ENCODE measurements around the gene ESRRG.

ESRRG gene

GRCh38 chr1:216606047-216606637 lies 117.1 kb downstream of the ESRRG start:
- no peaks in the 10 kb centered on the region for H3K4me1 Mint-ChIP-seq (ENCODE audit: low read depth in 2 of 2)
- H3K36me3 Mint-ChIP-seq (ENCODE audit: insufficient read depth), result no peaks in the 10 kb centered on the region
- peaks cover 0 to 9% of the 10 kb centered on the region in 2 donors for H3K9me3 Mint-ChIP-seq
- ATAC-seq (replicated peaks), result no peak
- no peaks in the 10 kb centered on the region for H3K27me3 Mint-ChIP-seq
- H3K27ac Mint-ChIP-seq, result no peak overlapping the region
- no peak overlapping the region for H3K4me3 Mint-ChIP-seq
- no peak for DNase-seq

GRCh38 chr1:216604771-216605170 lies 118.5 kb downstream of the ESRRG start:
- no peaks in the 10 kb centered on the region for H3K27me3 Mint-ChIP-seq
- H3K9me3 Mint-ChIP-seq, result peaks cover 0 to 11% of the 10 kb centered on the region in 2 donors

GRCh38 chr1:216600730-216601609 lies 122.3 kb downstream of the ESRRG start:
- Mint-ChIP-seq H3K27me3 (no peaks in the 10 kb centered on the region), H3K4me3 (no peak overlapping the region), H3K4me1 (ENCODE audit: low read depth in 2 of 2) (no peaks in the 10 kb centered on the region), H3K9me3 (peaks cover 0 to 10% of the 10 kb centered on the region in 2 donors), H3K27ac (no peak overlapping the region), H3K36me3 (ENCODE audit: insufficient read depth) (no peaks in the 10 kb centered on the region)
- ATAC-seq (replicated peaks) (no peak), DNase-seq (no peak)

More at GRCh38 chr1:216604771-216605170, 118.5 kb downstream of the ESRRG start:
- ATAC-seq (replicated peaks), result no peak
- Mint-ChIP-seq H3K27ac (no peak overlapping the region), H3K4me1 (ENCODE audit: low read depth in 2 of 2) (no peaks in the 10 kb centered on the region), H3K4me3 (no peak overlapping the region), H3K36me3 (ENCODE audit: insufficient read depth) (no peaks in the 10 kb centered on the region)
- DNase-seq, result no peak

- H3K9me3 Mint-ChIP-seq, result peaks cover 0 to 10% of the 10 kb centered on the region in 2 donors
- no peaks in the 10 kb centered on the region for H3K36me3 Mint-ChIP-seq (ENCODE audit: insufficient read depth)
- H3K27me3 Mint-ChIP-seq, result no peaks in the 10 kb centered on the region
- no peaks in the 10 kb centered on the region for H3K4me1 Mint-ChIP-seq (ENCODE audit: low read depth in 2 of 2)
- H3K27ac Mint-ChIP-seq, result no peak overlapping the region
- DNase-seq (no peak), ATAC-seq (replicated peaks) (no peak)
- H3K4me3 Mint-ChIP-seq, result no peak overlapping the region
Observed at GRCh38 chr1:216599851-216600250, 123.4 kb downstream of the ESRRG start.

GRCh38 chr1:216598448-216598847 lies 124.8 kb downstream of the ESRRG start:
- DNase-seq (no peak), ATAC-seq (replicated peaks) (no peak)
- H3K27ac Mint-ChIP-seq, result no peak overlapping the region
- no peak overlapping the region for H3K4me3 Mint-ChIP-seq
- H3K9me3 Mint-ChIP-seq, result peaks cover 0 to 5% of the 10 kb centered on the region in 2 donors
- no peaks in the 10 kb centered on the region for H3K27me3 Mint-ChIP-seq
- H3K4me1 Mint-ChIP-seq (ENCODE audit: low read depth in 2 of 2), result no peaks in the 10 kb centered on the region
- H3K36me3 Mint-ChIP-seq (ENCODE audit: insufficient read depth), result no peaks in the 10 kb centered on the region

GRCh38 chr1:216596281-216596862 lies 126.9 kb downstream of the ESRRG start:
- DNase-seq, result no peak
- H3K4me3 Mint-ChIP-seq, result no peak overlapping the region

GRCh38 chr1:216587715-216588114 lies 135.5 kb downstream of the ESRRG start:
- Mint-ChIP-seq H3K36me3 (ENCODE audit: insufficient read depth) (no peaks in the 10 kb centered on the region), H3K27me3 (no peaks in the 10 kb centered on the region), H3K27ac (no peak overlapping the region), H3K4me1 (ENCODE audit: low read depth in 2 of 2) (no peaks in the 10 kb centered on the region), H3K9me3 (peaks cover 0 to 3% of the 10 kb centered on the region in 2 donors), H3K4me3 (no peak overlapping the region)
- ATAC-seq (replicated peaks) (no peak), DNase-seq (no peak)

More at GRCh38 chr1:216596281-216596862, 126.9 kb downstream of the ESRRG start:
- Mint-ChIP-seq H3K36me3 (ENCODE audit: insufficient read depth) (no peaks in the 10 kb centered on the region), H3K27ac (no peak overlapping the region), H3K9me3 (peaks cover 0 to 3% of the 10 kb centered on the region in 2 donors), H3K27me3 (no peaks in the 10 kb centered on the region), H3K4me1 (ENCODE audit: low read depth in 2 of 2) (no peaks in the 10 kb centered on the region)
- no peak for ATAC-seq (replicated peaks)

GRCh38 chr1:216582151-216582550 lies 141.1 kb downstream of the ESRRG start:
- Mint-ChIP-seq H3K4me1 (ENCODE audit: low read depth in 2 of 2) (no peaks in the 10 kb centered on the region), H3K36me3 (ENCODE audit: insufficient read depth) (no peaks in the 10 kb centered on the region), H3K27ac (no peak overlapping the region), H3K4me3 (no peak overlapping the region), H3K9me3 (peaks cover 0 to 3% of the 10 kb centered on the region in 2 donors), H3K27me3 (no peaks in the 10 kb centered on the region)
- DNase-seq (no peak), ATAC-seq (replicated peaks) (no peak)

GRCh38 chr1:216580538-216581057 lies 142.6 kb downstream of the ESRRG start:
- no peak overlapping the region for H3K27ac Mint-ChIP-seq
- H3K4me1 Mint-ChIP-seq (ENCODE audit: low read depth in 2 of 2), result no peaks in the 10 kb centered on the region
- ATAC-seq (replicated peaks) (no peak), DNase-seq (no peak)
- H3K9me3 Mint-ChIP-seq, result peaks cover 11 to 15% of the 10 kb centered on the region in 2 donors
- H3K36me3 Mint-ChIP-seq (ENCODE audit: insufficient read depth), result no peaks in the 10 kb centered on the region
- H3K27me3 Mint-ChIP-seq, result no peaks in the 10 kb centered on the region
- no peak overlapping the region for H3K4me3 Mint-ChIP-seq

- DNase-seq (no peak), ATAC-seq (replicated peaks) (no peak)
- Mint-ChIP-seq H3K9me3 (peaks cover 10 to 22% of the 10 kb centered on the region in 2 donors), H3K27ac (no peak overlapping the region), H3K36me3 (ENCODE audit: insufficient read depth) (no peaks in the 10 kb centered on the region), H3K27me3 (no peaks in the 10 kb centered on the region), H3K4me3 (no peak overlapping the region), H3K4me1 (ENCODE audit: low read depth in 2 of 2) (no peaks in the 10 kb centered on the region)
Observed at GRCh38 chr1:216576234-216576937, 146.8 kb downstream of the ESRRG start.

- Mint-ChIP-seq H3K36me3 (ENCODE audit: insufficient read depth) (no peaks in the 10 kb centered on the region), H3K4me1 (ENCODE audit: low read depth in 2 of 2) (no peaks in the 10 kb centered on the region), H3K9me3 (peaks cover 7 to 13% of the 10 kb centered on the region in 2 donors), H3K27me3 (no peaks in the 10 kb centered on the region), H3K27ac (no peak overlapping the region), H3K4me3 (no peak overlapping the region)
- ATAC-seq (replicated peaks) (no peak), DNase-seq (no peak)
Observed at GRCh38 chr1:216566641-216567205, 156.5 kb downstream of the ESRRG start.

GRCh38 chr1:216563087-216563486 lies 160.1 kb downstream of the ESRRG start:
- no peaks in the 10 kb centered on the region for H3K4me1 Mint-ChIP-seq (ENCODE audit: low read depth in 2 of 2)
- H3K27me3 Mint-ChIP-seq, result no peaks in the 10 kb centered on the region
- DNase-seq (no peak), ATAC-seq (replicated peaks) (no peak)
- H3K36me3 Mint-ChIP-seq (ENCODE audit: insufficient read depth), result no peaks in the 10 kb centered on the region
- no peak overlapping the region for H3K4me3 Mint-ChIP-seq
- H3K27ac Mint-ChIP-seq, result no peak overlapping the region
- peaks cover 0 to 5% of the 10 kb centered on the region in 2 donors for H3K9me3 Mint-ChIP-seq

GRCh38 chr1:216562383-216562782 lies 160.8 kb downstream of the ESRRG start:
- Mint-ChIP-seq H3K9me3 (peaks cover 0 to 5% of the 10 kb centered on the region in 2 donors), H3K36me3 (ENCODE audit: insufficient read depth) (no peaks in the 10 kb centered on the region), H3K27me3 (no peaks in the 10 kb centered on the region), H3K4me1 (ENCODE audit: low read depth in 2 of 2) (no peaks in the 10 kb centered on the region), H3K4me3 (no peak overlapping the region), H3K27ac (no peak overlapping the region)
- no peak for ATAC-seq (replicated peaks)
- no peak for DNase-seq

Measured in effector memory CD8-positive, alpha-beta T cell (primary cell).